ENCODE results near the gene PDCD11. TPM values are rescaled to one million over a fixed set of nuclear protein-coding genes. Genes with fewer than 3 reads are reported as not detected.
A peak's percentile ranks its signal among the peaks of the same experiment; 100 is the strongest.

The PDCD11 gene
- polyA plus RNA-seq, 2 of the 4 experiments (the other 2 are of a cell fraction): 26.2 to 32.6 TPM

DNA sequence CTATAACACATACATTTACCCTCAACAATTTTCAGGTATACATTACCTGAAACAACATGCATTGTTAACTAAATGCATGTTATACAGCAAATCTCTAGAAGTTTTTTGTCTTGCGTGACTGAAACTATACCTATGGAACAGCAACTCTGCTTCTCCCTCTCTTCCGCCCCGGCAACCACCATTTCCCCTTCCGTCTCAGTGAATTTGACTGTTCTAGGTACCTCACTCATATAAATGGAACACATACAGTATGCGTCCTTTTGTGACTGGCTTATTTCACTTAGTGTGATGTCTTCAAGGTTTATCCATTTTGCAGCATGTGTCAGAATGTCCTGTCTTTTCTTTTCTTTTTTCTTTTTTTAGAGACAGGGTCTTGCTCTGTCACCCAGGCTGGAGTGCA, 33.2 kb downstream of the PDCD11 start:
- ChIA-PET CTCF (interaction anchor here (5.3 kb wide), 1 partner anchor 13 kb away, joined by 24 read pairs; no protein-coding TSS in a partner anchor), POLR2A (no interaction called here)
- no peak overlapping the region for H3K4me2 ChIP-seq
- H3K4me1 ChIP-seq: peaks cover 7% of the 10 kb centered on the region; the same call in 2 of the 3 replicates
- no peak for TF ChIP-seq SREBF2 (IDR thresholded peaks at IDR 0.05)
- no peak for TF ChIP-seq ELK1 (IDR thresholded peaks at IDR 0.05; ENCODE audit: low read depth, low read length)
- TF ChIP-seq JUN (IDR thresholded peaks at IDR 0.05): no peak
- 92% methylated on average over 5 of the region's 5 CpGs for WGBS (ENCODE audit: missing lambda C conversion rate)
- ATAC-seq (no peak), FAIRE-seq (no peak), DNase-seq (ENCODE audit: low read depth in 1 of 2, low spot score in 1 of 2) (no peak)
- no peak overlapping the region for H3K4me3 ChIP-seq
- H3K27ac ChIP-seq: no peak overlapping the region
- no peaks in the 10 kb centered on the region for H3K9me3 ChIP-seq

- no peak overlapping the region for H3K4me3 ChIP-seq
- TF ChIP-seq ZC3H11A (IDR thresholded peaks at IDR 0.05): no peak
- TF ChIP-seq FOSB (CRISPR knock-in tag; IDR thresholded peaks at IDR 0.05): no peak
- TF ChIP-seq ZFP36 (IDR thresholded peaks at IDR 0.05; ENCODE audit: borderline replicate concordance, partially characterized antibody): no peak
- no peak for TF ChIP-seq HOXA7 (CRISPR knock-in tag; IDR thresholded peaks at IDR 0.05)
- no peak for TF ChIP-seq JUN (IDR thresholded peaks at IDR 0.05)
- TF ChIP-seq CEBPB (IDR thresholded peaks at IDR 0.05): no peak
- CTCF ChIA-PET: interaction anchor here (0.5 to 5.3 kb wide), 4 partner anchors 15 to 433 kb away, joined by 3 to 24 read pairs (median 6); no protein-coding TSS in a partner anchor
- POLR2A ChIA-PET: no interaction called here
- 36% methylated on average over 8 of the region's 8 CpGs for WGBS (ENCODE audit: missing lambda C conversion rate)
- peak in 1 of 2 experiments; percentile 64; a peak in 3 of 6 replicates for ATAC-seq
- DNase-seq (ENCODE audit: low read depth in 1 of 2, low spot score in 1 of 2): no peak
- peaks cover 7% of the 10 kb centered on the region; the same call in 2 of the 3 replicates for H3K4me1 ChIP-seq
- no peak for FAIRE-seq
- no peak overlapping the region for H3K27ac ChIP-seq
- H3K4me2 ChIP-seq: no peak overlapping the region
- no peaks in the 10 kb centered on the region for H3K9me3 ChIP-seq
Observed at GRCh38 chr10:103431902-103432301, 35.5 kb downstream of the PDCD11 start.

GRCh38 chr10:103433858-103434257, 37.4 kb downstream of the PDCD11 start:
- Histone ChIP-seq H3K27ac (no peak overlapping the region), H3K4me2 (no peak overlapping the region), H3K4me3 (no peak overlapping the region), H3K4me1 (peaks cover 7% of the 10 kb centered on the region; the same call in 2 of the 3 replicates), H3K9me3 (no peaks in the 10 kb centered on the region)
- ChIA-PET POLR2A (no interaction called here), CTCF (interaction anchor here (1.0 to 5.3 kb wide), 5 partner anchors 8 to 51 kb away, joined by 3 to 24 read pairs (median 3); no protein-coding TSS in a partner anchor)
- TF ChIP-seq CEBPB (IDR thresholded peaks at IDR 0.05): no peak
- TF ChIP-seq HMGXB4 (CRISPR knock-in tag; IDR thresholded peaks at IDR 0.05; ENCODE audit: borderline replicate concordance): no peak
- TF ChIP-seq CBX8 (IDR thresholded peaks at IDR 0.05): no peak
- no peak for TF ChIP-seq POLR2A (IDR thresholded peaks at IDR 0.05; ENCODE audit: low read length)
- TF ChIP-seq RAD21 (conservative IDR thresholded peaks at IDR 0.05 in 1 of 2, IDR thresholded peaks at IDR 0.05 in 1 of 2): no peak
- TF ChIP-seq, protein P1, sequence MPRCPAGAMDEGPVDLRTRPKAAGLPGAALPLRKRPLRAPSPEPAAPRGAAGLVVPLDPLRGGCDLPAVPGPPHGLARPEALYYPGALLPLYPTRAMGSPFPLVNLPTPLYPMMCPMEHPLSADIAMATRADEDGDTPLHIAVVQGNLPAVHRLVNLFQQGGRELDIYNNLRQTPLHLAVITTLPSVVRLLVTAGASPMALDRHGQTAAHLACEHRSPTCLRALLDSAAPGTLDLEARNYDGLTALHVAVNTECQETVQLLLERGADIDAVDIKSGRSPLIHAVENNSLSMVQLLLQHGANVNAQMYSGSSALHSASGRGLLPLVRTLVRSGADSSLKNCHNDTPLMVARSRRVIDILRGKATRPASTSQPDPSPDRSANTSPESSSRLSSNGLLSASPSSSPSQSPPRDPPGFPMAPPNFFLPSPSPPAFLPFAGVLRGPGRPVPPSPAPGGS (IDR thresholded peaks at IDR 0.05): no peak
- TF ChIP-seq EHF (CRISPR knock-in tag; IDR thresholded peaks at IDR 0.05): no peak
- no peak for TF ChIP-seq NR3C1 (IDR thresholded peaks at IDR 0.05)
- no peak for TF ChIP-seq MAFK (IDR thresholded peaks at IDR 0.05; ENCODE audit: partially characterized antibody)
- no peak for TF ChIP-seq HOXA7 (CRISPR knock-in tag; IDR thresholded peaks at IDR 0.05)
- TF ChIP-seq, protein P2, sequence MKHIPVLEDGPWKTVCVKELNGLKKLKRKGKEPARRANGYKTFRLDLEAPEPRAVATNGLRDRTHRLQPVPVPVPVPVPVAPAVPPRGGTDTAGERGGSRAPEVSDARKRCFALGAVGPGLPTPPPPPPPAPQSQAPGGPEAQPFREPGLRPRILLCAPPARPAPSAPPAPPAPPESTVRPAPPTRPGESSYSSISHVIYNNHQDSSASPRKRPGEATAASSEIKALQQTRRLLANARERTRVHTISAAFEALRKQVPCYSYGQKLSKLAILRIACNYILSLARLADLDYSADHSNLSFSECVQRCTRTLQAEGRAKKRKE (CRISPR knock-in tag; IDR thresholded peaks at IDR 0.05; ENCODE audit: low read depth): no peak
- TF ChIP-seq PHF8 (IDR thresholded peaks at IDR 0.05; ENCODE audit: borderline replicate concordance, low read depth): no peak
- TF ChIP-seq MAZ (IDR thresholded peaks at IDR 0.05; ENCODE audit: borderline replicate concordance, low read depth, low read length): no peak
- ATAC-seq (no peak), FAIRE-seq (no peak), DNase-seq (ENCODE audit: low read depth in 1 of 2, low spot score in 1 of 2) (no peak)
- WGBS (ENCODE audit: missing lambda C conversion rate): 64% methylated on average over 2 of the region's 2 CpGs
